Endodermal cell (in vitro differentiated cells): ENCODE data around the gene C12orf42. TPM values are rescaled to one million over a fixed set of nuclear protein-coding genes. Genes with fewer than 3 reads are reported as not detected.

Experiments
- DNase-seq: peaks from one replicate; pipeline ENCODE4 v3.0.0-alpha.2; 2017
- H3K27ac ChIP-seq: 2 replicates; pipeline ENCODE4 v1.5.1; 2013; ENCODE audit warnings: mild to moderate bottlenecking, low read depth, low read length, moderate library complexity
- H3K27me3 ChIP-seq: 2 replicates; pipeline ENCODE4 v1.6.1; 2013; ENCODE audit warnings: mild to moderate bottlenecking, low read length, moderate library complexity; ENCODE audit not compliant: insufficient read depth, control insufficient read depth, poor library complexity, severe bottlenecking
- H3K36me3 ChIP-seq: 2 replicates; pipeline ENCODE4 v1.7.0; 2013; ENCODE audit warnings: mild to moderate bottlenecking, low read length, moderate library complexity; ENCODE audit not compliant: control insufficient read depth, insufficient read depth
- H3K4me1 ChIP-seq: one replicate; pipeline ENCODE4 v1.7.0; 2013; ENCODE audit warnings: low read length; ENCODE audit not compliant: control insufficient read depth, insufficient read depth
- H3K4me3 ChIP-seq: 2 replicates; pipeline ENCODE4 v1.5.1; 2013; ENCODE audit warnings: mild to moderate bottlenecking, low read length, moderate library complexity
- H3K9ac ChIP-seq: 2 replicates; pipeline ENCODE4 v1.6.1; 2013; ENCODE audit warnings: mild to moderate bottlenecking, low read length, moderate library complexity; ENCODE audit not compliant: poor library complexity, severe bottlenecking; ENCODE audit errors: extremely low read depth
- H3K9me3 ChIP-seq: 2 replicates; pipeline ENCODE4 v1.6.1; 2013; ENCODE audit warnings: mild to moderate bottlenecking, low read length, moderate library complexity; ENCODE audit not compliant: control insufficient read depth
- H3K27ac Mint-ChIP-seq: 2 replicates; pipeline ENCODE4 v1.8.0; 2020; ENCODE audit warnings: mixed read lengths
- H3K27me3 Mint-ChIP-seq: 2 replicates; pipeline ENCODE4 v1.8.0; 2021; ENCODE audit warnings: mild to moderate bottlenecking, mixed read lengths; ENCODE audit not compliant: insufficient read depth
- H3K36me3 Mint-ChIP-seq: 2 replicates; pipeline ENCODE4 v1.8.0; 2020; ENCODE audit warnings: low read depth, mixed read lengths
- H3K4me1 Mint-ChIP-seq: 2 replicates; pipeline ENCODE4 v1.8.0; 2020; ENCODE audit warnings: mixed read lengths
- H3K4me3 Mint-ChIP-seq: 2 replicates; pipeline ENCODE4 v1.8.0; 2020; ENCODE audit warnings: mild to moderate bottlenecking, moderate library complexity, mixed read lengths
- H3K9me3 Mint-ChIP-seq: 2 replicates; pipeline ENCODE4 v1.8.0; 2020; ENCODE audit warnings: mild to moderate bottlenecking, mixed read lengths
- CTCF ChIP-seq: fragments of 200-600 bp; sonication (generic); conservative IDR thresholded peaks from 2 replicates; pipeline ENCODE4 v1.5.0; 2021; ENCODE audit warnings: antibody characterized with exemption, mild to moderate bottlenecking
- WGBS, 2 experiments: methylation state at CpG; one replicate each; pipeline versions ENCODE4 v1.1.5 to v1.1.7; 2013; ENCODE audit warnings: missing lambda C conversion rate in 2 of 2, mixed read lengths in 1 of 2; ENCODE audit not compliant: insufficient coverage in 1 of 2, insufficient read length in 1 of 2; 5-methylcytosine and 5-hydroxymethylcytosine counted together
- total RNA-seq, 2 donors: library from RNA; stranded (reverse); fragmentation: NEBNext Ultra II Directional in 1 of 2; extraction: Animal tissue kit (Norgen Biotek cat#: 25700) in 1 of 2; gene quantifications; 2 replicates in 1 of 2; 3 replicates in 1 of 2; pipeline ENCODE4 v1.2.1, GENCODE V29; 2021

C12orf42 gene
- total RNA-seq, 2 donors from 2014 or later: not detected

GRCh38 chr12:103278329-103278728 lies 217.4 kb downstream of the C12orf42 start:
- WGBS, 2 experiments: 72 to 100% methylated on average over 3 of the region's 3 CpGs
- Mint-ChIP-seq H3K27ac (no peak overlapping the region), H3K27me3 (no peaks in the 10 kb centered on the region), H3K4me1 (no peaks in the 10 kb centered on the region), H3K4me3 (no peak overlapping the region), H3K9me3 (no peaks in the 10 kb centered on the region), H3K36me3 (no peaks in the 10 kb centered on the region)
- Histone ChIP-seq H3K9ac (no peak overlapping the region), H3K4me1 (no peaks in the 10 kb centered on the region), H3K27ac (no peak overlapping the region), H3K4me3 (no peak overlapping the region), H3K9me3 (no peaks in the 10 kb centered on the region), H3K36me3 (no peaks in the 10 kb centered on the region), H3K27me3 (no peaks in the 10 kb centered on the region)
- DNase-seq: no peak
- TF ChIP-seq CTCF: no peak

GRCh38 chr12:103273645-103274044 lies 222.1 kb downstream of the C12orf42 start:
- Mint-ChIP-seq H3K27me3 (no peaks in the 10 kb centered on the region), H3K4me1 (peaks cover 2% of the 10 kb centered on the region), H3K4me3 (no peak overlapping the region), H3K27ac (no peak overlapping the region), H3K9me3 (no peaks in the 10 kb centered on the region), H3K36me3 (no peaks in the 10 kb centered on the region)
- Histone ChIP-seq H3K27ac (no peak overlapping the region), H3K4me1 (no peaks in the 10 kb centered on the region), H3K9me3 (no peaks in the 10 kb centered on the region), H3K4me3 (no peak overlapping the region), H3K36me3 (no peaks in the 10 kb centered on the region), H3K27me3 (no peaks in the 10 kb centered on the region), H3K9ac (no peak overlapping the region)
- 88 to 89% methylated on average over 1 to 3 of the region's 3 CpGs for WGBS, 2 experiments
- no peak for DNase-seq
- TF ChIP-seq CTCF: no peak

GRCh38 chr12:103272949-103273348 lies 222.8 kb downstream of the C12orf42 start:
- no peak overlapping the region for H3K27ac Mint-ChIP-seq
- WGBS, 2 experiments: 85% methylated on average over 1 of the region's 1 CpG; no CpG with 5 or more reads in 1 of the 2 experiments
- no peak for DNase-seq

More at GRCh38 chr12:103272949-103273348, 222.8 kb downstream of the C12orf42 start:
- H3K36me3 Mint-ChIP-seq: no peaks in the 10 kb centered on the region
- no peak overlapping the region for H3K4me3 Mint-ChIP-seq
- H3K9me3 ChIP-seq: no peaks in the 10 kb centered on the region
- H3K9me3 Mint-ChIP-seq: no peaks in the 10 kb centered on the region
- no peaks in the 10 kb centered on the region for H3K36me3 ChIP-seq
- no peak overlapping the region for H3K27ac ChIP-seq
- H3K9ac ChIP-seq: no peak overlapping the region
- no peaks in the 10 kb centered on the region for H3K27me3 ChIP-seq
- H3K4me1 Mint-ChIP-seq: peaks cover 2% of the 10 kb centered on the region
- H3K4me3 ChIP-seq: no peak overlapping the region
- no peaks in the 10 kb centered on the region for H3K4me1 ChIP-seq
- TF ChIP-seq CTCF: no peak
- H3K27me3 Mint-ChIP-seq: no peaks in the 10 kb centered on the region
